B cell (primary cell): ENCODE measurements around the gene RNF114. TPM values are rescaled to one million over a fixed set of nuclear protein-coding genes. Genes with fewer than 3 reads are reported as not detected.

Experiments
- ATAC-seq: fragments of 200-7000 bp; cut with Tn5 transposase; one replicate; pipeline ENCODE4 v1.10.0; 2021; ENCODE audit warnings: low read depth, mild to moderate bottlenecking, moderate number of reproducible peaks, moderate library complexity
- CTCF ChIA-PET: fragments of 350-600 bp; sonication (Branson Sonifier 250); formaldehyde crosslinking; loops from one replicate; lab custom pipeline; 2021; ENCODE audit warnings: antibody characterized with exemption, inconsistent platforms; lab: Charles Lee
- POLR2A ChIA-PET: fragments of 350-600 bp; sonication (Branson Sonifier 250); formaldehyde crosslinking; loops from one replicate; lab custom pipeline; 2021; ENCODE audit warnings: antibody characterized with exemption; lab: Charles Lee
- DNase-seq: peaks from one replicate; pipeline ENCODE4 v3.0.0; 2013
- H2AFZ ChIP-seq: 2 replicates; pipeline ENCODE4 v1.6.1; 2012; ENCODE audit warnings: mild to moderate bottlenecking, low read depth, low read length; ENCODE audit not compliant: insufficient read depth, poor library complexity, severe bottlenecking
- H3K27ac ChIP-seq, 2 donors: 1 replicate in 1 of 2; 2 replicates in 1 of 2; pipeline ENCODE4 v1.5.1; 2012 to 2013; ENCODE audit warnings: low read length in 2 of 2, mild to moderate bottlenecking in 2 of 2, moderate library complexity in 1 of 2
- H3K27me3 ChIP-seq, 4 experiments: fragments of 200-600 bp in 1 of 4; sonication (generic) in 1 of 4; replicated peaks in 1 of 4; 1 replicate in 2 of 4; 2 replicates in 2 of 4; pipeline versions ENCODE4 v1.6.1 to v1.7.0; 2013 to 2016; ENCODE audit warnings: low read length in 3 of 4, mild to moderate bottlenecking in 2 of 4, mixed read lengths in 1 of 4, moderate library complexity in 1 of 4; ENCODE audit not compliant: insufficient read depth in 4 of 4, control insufficient read depth in 3 of 4; ENCODE audit errors: control extremely low read depth in 1 of 4
- H3K36me3 ChIP-seq, 2 experiments: replicated peaks in 1 of 2; 1 replicate in 1 of 2; 2 replicates in 1 of 2; pipeline versions ENCODE4 v1.6.1 to v1.7.1; 2013; ENCODE audit warnings: low read length in 1 of 2; ENCODE audit not compliant: insufficient read depth in 2 of 2, control insufficient read depth in 1 of 2; ENCODE audit errors: control extremely low read depth in 1 of 2, extremely low read depth in 1 of 2
- H3K4me1 ChIP-seq, 2 donors: fragments of 200-600 bp in 1 of 2; sonication (generic) in 1 of 2; 1 replicate in 1 of 2; 2 replicates in 1 of 2; pipeline versions ENCODE4 v1.5.1 to v1.6.1; 2013 to 2017; ENCODE audit warnings: low read length in 2 of 2; ENCODE audit not compliant: control insufficient read depth in 2 of 2, insufficient read depth in 2 of 2
- H3K4me2 ChIP-seq: replicated peaks from 2 replicates; pipeline ENCODE3; 2012; ENCODE audit warnings: mild to moderate bottlenecking, low read depth, low read length; ENCODE audit not compliant: poor library complexity, severe bottlenecking
- H3K4me3 ChIP-seq, 5 experiments: fragments of 200-600 bp in 1 of 5; sonication (generic) in 1 of 5; 1 replicate in 3 of 5; 2 replicates in 2 of 5; pipeline versions ENCODE4 v1.5.1 to v1.7.0; 2011 to 2016; ENCODE audit warnings: low read length in 4 of 5, mild to moderate bottlenecking in 4 of 5, low read depth in 2 of 5, control low read depth in 1 of 5, moderate library complexity in 1 of 5; ENCODE audit not compliant: insufficient read depth in 1 of 5; ENCODE audit errors: control extremely low read depth in 1 of 5, extremely low read depth in 1 of 5
- H3K79me2 ChIP-seq: fragments of 200-600 bp; sonication (generic); one replicate; pipeline ENCODE4 v1.6.0; 2016; ENCODE audit warnings: low read length; ENCODE audit not compliant: control insufficient read depth, insufficient read depth
- H3K9ac ChIP-seq: fragments of 200-600 bp; sonication (generic); 2 replicates; pipeline ENCODE4 v1.6.1; 2017; ENCODE audit warnings: mild to moderate bottlenecking, low read length, moderate library complexity
- H3K9me3 ChIP-seq, 3 donors: one replicate each; pipeline versions ENCODE4 v1.6.1 to v1.7.1; 2013; ENCODE audit warnings: low read length in 2 of 3; ENCODE audit not compliant: control insufficient read depth in 2 of 3, insufficient read depth in 1 of 3; ENCODE audit errors: control extremely low read depth in 1 of 3
- H4K20me1 ChIP-seq: 2 replicates; pipeline ENCODE4 v1.6.0; 2012; ENCODE audit warnings: mild to moderate bottlenecking, low read length; ENCODE audit not compliant: insufficient read depth, control insufficient read depth, poor library complexity, severe bottlenecking
- H3K27ac Mint-ChIP-seq: one replicate; pipeline ENCODE4 v1.8.0; 2021; ENCODE audit warnings: mixed read lengths
- H3K27me3 Mint-ChIP-seq: one replicate; pipeline ENCODE4 v1.8.0; 2021; ENCODE audit warnings: mixed read lengths
- H3K4me1 Mint-ChIP-seq: one replicate; pipeline ENCODE4 v1.8.0; 2021; ENCODE audit warnings: mixed read lengths
- H3K4me3 Mint-ChIP-seq: one replicate; pipeline ENCODE4 v1.8.0; 2021; ENCODE audit warnings: mixed read lengths
- H3K9me3 Mint-ChIP-seq: one replicate; pipeline ENCODE4 v1.8.0; 2022; ENCODE audit warnings: mixed read lengths; ENCODE audit not compliant: insufficient read depth
- EZH2 ChIP-seq: IDR thresholded peaks from 2 replicates; pipeline ENCODE4 v1.6.1; 2012; ENCODE audit warnings: borderline replicate concordance, low read depth, mild to moderate bottlenecking, moderate library complexity, low read length; ENCODE audit not compliant: insufficient read depth, poor library complexity, severe bottlenecking
- WGBS: methylation state at CpG from one replicate; pipeline ENCODE4 v1.1.5; 2013; ENCODE audit warnings: missing lambda C conversion rate; ENCODE audit not compliant: insufficient coverage; 5-methylcytosine and 5-hydroxymethylcytosine counted together
- intact Hi-C: fragments of 100-400 bp; cut with micrococcal nuclease; formaldehyde crosslinking; loops from one replicate; pipeline ENCODE4 v1.10.0; 2022
- polyA plus RNA-seq: library from polyadenylated mRNA; depleted of rRNA; stranded (reverse); fragments of >200 nt; gene quantifications from 2 replicates; pipeline ENCODE4 v1.2.3, GENCODE V29; 2012
- total RNA-seq, 2 donors: library from RNA; stranded (reverse); fragments of 120-200 nt in 1 of 2; gene quantifications; 1 replicate in 1 of 2; 2 replicates in 1 of 2; pipeline versions ENCODE4 v1.2.3 to v1.2.4, GENCODE V29; 2013 to 2022
- TF ChIP-seq, protein P1 (sequence below): fragments of 200-600 bp; IDR thresholded peaks from one replicate; pipeline ENCODE4 v1.8.0; 2022; ENCODE audit warnings: antibody characterized with exemption, mild to moderate bottlenecking

Gene RNF114
- total and polyA plus RNA-seq, 2 donors (not counting 1 experiment from before 2014, with no cell fraction given), result 81.7 to 117 TPM

DNA sequence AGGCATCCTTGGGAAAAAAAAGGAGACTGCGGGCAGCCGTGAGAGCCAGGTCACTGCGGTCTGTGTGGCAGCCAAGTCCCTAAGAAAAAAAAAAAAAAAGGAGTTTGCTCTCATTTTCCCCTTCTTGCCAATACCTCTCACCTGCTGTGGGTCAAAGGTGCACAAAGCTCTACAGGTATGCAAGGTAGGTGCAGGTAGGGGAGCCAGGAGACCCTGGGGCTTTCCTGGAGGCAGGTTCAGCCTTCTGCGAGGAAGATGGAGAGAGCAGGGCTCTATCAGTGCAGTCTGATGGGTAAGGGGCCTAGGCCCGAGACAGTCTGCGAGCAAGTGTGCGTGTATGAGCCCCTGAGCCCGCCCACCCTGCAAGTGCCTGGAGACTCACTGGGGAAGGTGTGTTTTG is 34.3 kb downstream of the RNF114 start:
- Histone ChIP-seq H3K36me3 (no peaks in the 10 kb centered on the region), H3K9me3 (no peaks in the 10 kb centered on the region), H3K27me3 (no peaks in the 10 kb centered on the region), H3K9ac (no peak overlapping the region), H4K20me1 (no peaks in the 10 kb centered on the region), H3K79me2 (no peaks in the 10 kb centered on the region), H2AFZ (no peak overlapping the region), H3K27ac (no peak overlapping the region), H3K4me3 (no peak overlapping the region), H3K4me1 (no peaks in the 10 kb centered on the region), H3K4me2 (no peak overlapping the region)
- H3K27me3 Mint-ChIP-seq, result no peaks in the 10 kb centered on the region
- no peaks in the 10 kb centered on the region for H3K4me1 Mint-ChIP-seq
- POLR2A ChIA-PET, result no interaction called here
- H3K27ac Mint-ChIP-seq, result no peak overlapping the region
- intact Hi-C loops, result no loop called here
- no peak for DNase-seq
- no peak for ATAC-seq
- TF ChIP-seq, protein P1, sequence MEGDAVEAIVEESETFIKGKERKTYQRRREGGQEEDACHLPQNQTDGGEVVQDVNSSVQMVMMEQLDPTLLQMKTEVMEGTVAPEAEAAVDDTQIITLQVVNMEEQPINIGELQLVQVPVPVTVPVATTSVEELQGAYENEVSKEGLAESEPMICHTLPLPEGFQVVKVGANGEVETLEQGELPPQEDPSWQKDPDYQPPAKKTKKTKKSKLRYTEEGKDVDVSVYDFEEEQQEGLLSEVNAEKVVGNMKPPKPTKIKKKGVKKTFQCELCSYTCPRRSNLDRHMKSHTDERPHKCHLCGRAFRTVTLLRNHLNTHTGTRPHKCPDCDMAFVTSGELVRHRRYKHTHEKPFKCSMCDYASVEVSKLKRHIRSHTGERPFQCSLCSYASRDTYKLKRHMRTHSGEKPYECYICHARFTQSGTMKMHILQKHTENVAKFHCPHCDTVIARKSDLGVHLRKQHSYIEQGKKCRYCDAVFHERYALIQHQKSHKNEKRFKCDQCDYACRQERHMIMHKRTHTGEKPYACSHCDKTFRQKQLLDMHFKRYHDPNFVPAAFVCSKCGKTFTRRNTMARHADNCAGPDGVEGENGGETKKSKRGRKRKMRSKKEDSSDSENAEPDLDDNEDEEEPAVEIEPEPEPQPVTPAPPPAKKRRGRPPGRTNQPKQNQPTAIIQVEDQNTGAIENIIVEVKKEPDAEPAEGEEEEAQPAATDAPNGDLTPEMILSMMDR, result no peak
- no peak for TF ChIP-seq EZH2
- CTCF ChIA-PET, result interaction anchor here (1.4 kb wide), 1 partner anchor 8 kb away, joined by 4 read pairs; no protein-coding TSS in a partner anchor
- H3K9me3 Mint-ChIP-seq, result no peaks in the 10 kb centered on the region
- H3K4me3 Mint-ChIP-seq, result no peak overlapping the region
- WGBS, result 98% methylated on average over 5 of the region's 8 CpGs

DNA sequence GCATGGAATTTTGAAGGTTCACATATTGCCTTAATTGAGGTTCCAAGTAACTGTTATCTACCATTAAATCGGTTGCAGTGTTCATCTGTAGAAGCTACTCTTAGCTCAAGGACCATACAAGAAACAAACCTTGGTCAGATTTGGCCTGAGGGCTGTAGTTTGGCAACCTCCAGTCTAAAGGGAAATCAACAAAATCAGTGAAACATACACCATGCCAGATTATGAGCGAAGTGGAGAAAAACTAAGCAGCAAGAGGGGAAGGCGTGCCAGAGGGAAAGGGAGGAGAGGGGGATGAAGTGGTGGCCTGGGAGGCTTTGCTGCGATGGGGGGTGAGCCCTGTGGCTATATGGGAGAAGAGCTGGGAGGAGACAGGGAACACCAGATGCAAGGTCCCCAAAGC is 37.8 kb downstream of the RNF114 start:
- no peak overlapping the region for H3K4me3 ChIP-seq
- H3K4me1 Mint-ChIP-seq, result no peaks in the 10 kb centered on the region
- no peaks in the 10 kb centered on the region for H3K27me3 Mint-ChIP-seq
- intact Hi-C loops, result no loop called here
- 78% methylated on average over 3 of the region's 4 CpGs for WGBS
- ChIA-PET POLR2A (no interaction called here), CTCF (interaction anchor here (0.6 to 13.5 kb wide), 2 partner anchors 61 to 97 kb away, joined by 4 to 531 read pairs; no protein-coding TSS in a partner anchor)
- TF ChIP-seq EZH2, result no peak
- TF ChIP-seq, protein P1, result no peak
- peaks cover 3 to 4% of the 10 kb centered on the region in 2 donors for H3K4me1 ChIP-seq
- H2AFZ ChIP-seq, result no peak overlapping the region
- H3K27me3 ChIP-seq, result peaks cover 0 to 8% (median 0%) of the 10 kb centered on the region in 4 experiments
- no peaks in the 10 kb centered on the region for H3K9me3 ChIP-seq
- no peak for ATAC-seq
- no peaks in the 10 kb centered on the region for H4K20me1 ChIP-seq
- H3K9ac ChIP-seq, result no peak overlapping the region
- no peak overlapping the region for H3K27ac ChIP-seq
- H3K9me3 Mint-ChIP-seq, result no peaks in the 10 kb centered on the region
- H3K4me2 ChIP-seq, result no peak overlapping the region
- no peak for DNase-seq
- no peak overlapping the region for H3K4me3 Mint-ChIP-seq
- no peak overlapping the region for H3K27ac Mint-ChIP-seq
- no peaks in the 10 kb centered on the region for H3K79me2 ChIP-seq
- H3K36me3 ChIP-seq, result no peaks in the 10 kb centered on the region
